Measurements from ENCODE around the gene FAT2.
"Not testable (repeated sequence)": the region's sequence is repeated elsewhere in the genome, so short reads cannot be mapped to it uniquely, and the experiment has no call there.

Gene FAT2

GRCh38 chr5:151580858-151581257 lies 10.3 kb downstream of the FAT2 start:
- DNase-seq (ENCODE audit: low spot score): no peak

GRCh38 chr5:151580239-151580638 lies 10.9 kb downstream of the FAT2 start:
- no peak for DNase-seq (ENCODE audit: low spot score)

GRCh38 chr5:151579146-151579545 lies 12.0 kb downstream of the FAT2 start:
- DNase-seq (ENCODE audit: low spot score): not testable (repeated sequence)

GRCh38 chr5:151578326-151579025 lies 12.7 kb downstream of the FAT2 start:
- no peak for DNase-seq (ENCODE audit: low spot score)

GRCh38 chr5:151577566-151577965 lies 13.6 kb downstream of the FAT2 start:
- DNase-seq (ENCODE audit: low spot score): no peak

GRCh38 chr5:151574444-151574996 lies 16.6 kb downstream of the FAT2 start:
- no peak for DNase-seq (ENCODE audit: low spot score)

- no peak for DNase-seq (ENCODE audit: low spot score)
Measured at GRCh38 chr5:151572657-151573368, 18.3 kb downstream of the FAT2 start.

- no peak for DNase-seq (ENCODE audit: low spot score)
Measured at GRCh38 chr5:151571270-151572173, 19.6 kb downstream of the FAT2 start.

- DNase-seq (ENCODE audit: low spot score): no peak
Measured at GRCh38 chr5:151570512-151571269, 20.4 kb downstream of the FAT2 start.

GRCh38 chr5:151570058-151570457 lies 21.1 kb downstream of the FAT2 start:
- no peak for DNase-seq (ENCODE audit: low spot score)

- no peak for DNase-seq (ENCODE audit: low spot score)
Measured at GRCh38 chr5:151569132-151570046, 21.7 kb downstream of the FAT2 start.

- DNase-seq (ENCODE audit: low spot score): no peak
Measured at GRCh38 chr5:151568036-151568435, 23.1 kb downstream of the FAT2 start.

GRCh38 chr5:151565971-151566370 lies 25.2 kb downstream of the FAT2 start:
- DNase-seq (ENCODE audit: low spot score): no peak

- DNase-seq (ENCODE audit: low spot score): no peak
Measured at GRCh38 chr5:151562019-151562707, 29.0 kb downstream of the FAT2 start.

- no peak for DNase-seq (ENCODE audit: low spot score)
Measured at GRCh38 chr5:151557951-151558350, 33.2 kb downstream of the FAT2 start.

GRCh38 chr5:151557466-151557865 lies 33.7 kb downstream of the FAT2 start:
- DNase-seq (ENCODE audit: low spot score): no peak

GRCh38 chr5:151556806-151557205 lies 34.3 kb downstream of the FAT2 start:
- no peak for DNase-seq (ENCODE audit: low spot score)

GRCh38 chr5:151555760-151556576 lies 35.2 kb downstream of the FAT2 start:
- DNase-seq (ENCODE audit: low spot score): no peak

GRCh38 chr5:151553695-151554094 lies 37.4 kb downstream of the FAT2 start:
- DNase-seq (ENCODE audit: low spot score): no peak

Data from RKO (cell line).